Measurements from ENCODE around the gene USPL1.

The USPL1 gene

DNA sequence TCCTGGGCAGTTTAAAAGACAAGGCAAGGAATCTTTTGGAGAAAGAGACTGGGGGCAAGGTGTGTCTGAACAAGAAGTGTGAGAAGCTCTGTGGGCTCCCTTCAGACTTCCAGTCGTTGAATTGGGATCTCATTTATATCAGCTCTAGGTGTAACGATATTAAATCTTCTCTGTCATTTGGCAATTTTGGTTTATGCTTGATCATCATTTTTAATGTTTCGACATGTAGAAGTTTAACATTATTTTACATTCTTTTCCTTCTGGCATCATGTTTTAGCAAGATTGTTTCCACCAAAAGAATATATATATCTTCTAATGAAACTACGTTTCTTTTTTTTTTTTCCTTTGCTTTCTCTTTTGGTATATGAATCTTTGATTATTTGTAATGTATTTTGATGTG is 49.3 kb downstream of the USPL1 start:
- no peak overlapping the region for H3K4me3 ChIP-seq (ENCODE audit: low read depth, low read length)
- DNase-seq (ENCODE audit: low read depth): no peak
- TF ChIP-seq CTCF (conservative IDR thresholded peaks at IDR 0.05; ENCODE audit: low read depth, low read length): no peak

- H3K4me3 ChIP-seq (ENCODE audit: low read depth, low read length): no peak overlapping the region
- no peak for DNase-seq (ENCODE audit: low read depth)
- no peak for TF ChIP-seq CTCF (conservative IDR thresholded peaks at IDR 0.05; ENCODE audit: low read depth, low read length)
These were observed 50.6 kb downstream of the USPL1 start for GRCh38 chr13:30668312-30668711.

GRCh38 chr13:30671271-30671815 is 53.6 kb downstream of the USPL1 start:
- DNase-seq (ENCODE audit: low read depth): no peak
- TF ChIP-seq CTCF (conservative IDR thresholded peaks at IDR 0.05; ENCODE audit: low read depth, low read length): no peak
- H3K4me3 ChIP-seq (ENCODE audit: low read depth, low read length): no peak overlapping the region

- DNase-seq (ENCODE audit: low read depth): peak; percentile 79
- peak overlapping the region; percentile 65 for H3K4me3 ChIP-seq (ENCODE audit: low read depth, low read length)
- TF ChIP-seq CTCF (conservative IDR thresholded peaks at IDR 0.05; ENCODE audit: low read depth, low read length): peak; percentile 63
These were observed 56.2 kb downstream of the USPL1 start for GRCh38 chr13:30673669-30674521.

GRCh38 chr13:30675717-30676116 is 58.0 kb downstream of the USPL1 start:
- H3K4me3 ChIP-seq (ENCODE audit: low read depth, low read length): no peak overlapping the region
- no peak for TF ChIP-seq CTCF (conservative IDR thresholded peaks at IDR 0.05; ENCODE audit: low read depth, low read length)
- no peak for DNase-seq (ENCODE audit: low read depth)

DNA sequence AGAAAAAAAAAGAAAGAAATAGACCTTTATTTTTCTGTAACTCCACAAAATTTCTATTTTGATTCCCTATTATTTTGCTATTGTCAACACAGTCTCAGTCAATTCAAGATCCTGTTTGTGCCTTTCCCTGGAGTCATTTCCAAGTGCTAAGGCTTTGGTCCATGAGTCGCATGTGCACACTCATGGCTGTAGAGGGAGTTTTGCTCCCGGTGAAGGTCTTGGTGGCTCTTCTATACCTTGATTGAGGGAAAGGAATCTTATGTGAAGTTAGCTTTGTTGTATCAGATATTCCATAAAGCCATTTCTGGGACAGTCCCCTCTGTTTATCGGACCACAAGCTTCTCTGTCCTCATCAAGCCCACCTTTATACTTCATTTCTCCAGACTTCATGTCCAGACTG is 59.0 kb downstream of the USPL1 start:
- no peak overlapping the region for H3K4me3 ChIP-seq (ENCODE audit: low read depth, low read length)
- peak; percentile 76 for TF ChIP-seq CTCF (conservative IDR thresholded peaks at IDR 0.05; ENCODE audit: low read depth, low read length)
- peak; percentile 68 for DNase-seq (ENCODE audit: low read depth)

All from choroid plexus epithelial cell (primary cell).